Left renal pelvis (tissue), 4 donors: ENCODE results near the gene UBE2E1. TPM values are rescaled to one million over a fixed set of nuclear protein-coding genes. Genes with fewer than 3 reads are reported as not detected.
"Not testable (repeated sequence)": the region's sequence is repeated elsewhere in the genome, so short reads cannot be mapped to it uniquely, and the experiment has no call there.

Experiments used
- DNase-seq, 4 donors: peaks; one replicate each; pipeline ENCODE4 v3.0.0-alpha.2; 2013; ENCODE audit warnings: low read depth in 4 of 4, low spot score in 3 of 4
- polyA plus RNA-seq, 4 donors: library from polyadenylated mRNA; unstranded; fragments of 120-200 nt; gene quantifications; one replicate each; pipeline ENCODE4 v1.2.1, GENCODE V29; 2013; ENCODE audit not compliant: insufficient read length in 4 of 4

The UBE2E1 gene
- polyA plus RNA-seq, 4 donors: 135 to 173 (median 154) TPM

DNA sequence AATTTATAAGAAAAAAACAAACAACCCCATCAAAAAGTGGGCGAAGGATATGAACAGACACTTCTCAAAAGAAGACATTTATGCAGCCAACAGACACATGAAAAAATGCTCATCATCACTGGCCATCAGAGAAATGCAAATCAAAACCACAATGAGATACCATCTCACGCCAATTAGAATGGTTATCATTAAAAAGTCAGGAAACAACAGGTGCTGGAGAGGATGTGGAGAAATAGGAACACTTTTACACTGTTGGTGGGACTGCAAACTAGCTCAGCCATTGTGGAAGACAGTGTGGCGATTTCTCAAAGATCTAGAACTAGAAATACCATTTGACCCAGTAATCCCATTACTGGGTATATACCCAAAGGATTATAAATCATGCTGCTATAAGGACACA lies 106.6 kb downstream of the UBE2E1 start:
- not testable (repeated sequence) for DNase-seq

DNA sequence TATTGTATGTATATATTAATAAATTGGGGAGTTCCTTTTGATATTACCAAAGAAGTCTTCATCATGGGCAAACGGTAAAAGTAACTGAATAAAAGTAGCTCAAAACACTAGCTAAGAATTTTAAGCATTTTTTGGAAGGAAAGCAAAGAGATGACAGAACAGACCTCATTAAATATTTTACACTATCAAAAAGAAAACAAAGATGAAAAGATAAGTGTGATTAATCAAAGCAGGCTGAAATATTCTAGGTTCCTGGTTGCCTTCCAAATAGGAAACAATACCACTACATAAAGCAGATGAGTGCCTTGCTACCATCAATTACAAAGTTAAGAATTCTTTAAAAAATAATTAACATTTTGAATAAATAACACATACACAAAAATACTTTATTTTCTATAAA lies 107.4 kb downstream of the UBE2E1 start:
- DNase-seq: no peak

- DNase-seq: no peak
Measured at GRCh38 chr3:23913873-23914743, 108.4 kb downstream of the UBE2E1 start.

DNA sequence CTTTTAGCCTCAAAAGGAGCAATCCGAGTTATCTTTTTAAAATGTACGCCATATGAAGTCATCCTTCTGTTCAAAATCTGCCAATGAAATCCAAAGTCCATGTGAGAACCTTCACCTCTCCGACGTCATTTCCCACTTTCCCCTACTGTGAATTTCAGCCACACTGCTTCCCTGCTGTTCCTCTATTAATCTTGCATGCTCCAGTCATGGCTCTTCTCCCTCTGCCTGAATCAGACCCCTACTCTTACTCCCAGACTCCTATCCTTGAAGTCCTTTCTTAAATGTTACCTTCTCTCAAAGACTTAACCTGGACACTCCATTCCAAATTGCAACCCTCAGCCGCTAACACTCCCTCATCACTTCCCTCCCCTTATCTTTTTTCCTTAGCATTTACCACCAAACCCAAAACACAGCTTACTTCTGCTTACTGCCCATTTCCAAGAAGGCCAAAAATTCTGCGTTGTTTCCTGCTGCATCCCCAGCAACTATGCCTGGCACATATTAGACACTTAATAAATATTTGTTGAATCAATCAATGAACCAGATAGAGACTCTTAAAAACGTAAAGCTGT lies 109.9 kb downstream of the UBE2E1 start:
- DNase-seq: no peak

DNA sequence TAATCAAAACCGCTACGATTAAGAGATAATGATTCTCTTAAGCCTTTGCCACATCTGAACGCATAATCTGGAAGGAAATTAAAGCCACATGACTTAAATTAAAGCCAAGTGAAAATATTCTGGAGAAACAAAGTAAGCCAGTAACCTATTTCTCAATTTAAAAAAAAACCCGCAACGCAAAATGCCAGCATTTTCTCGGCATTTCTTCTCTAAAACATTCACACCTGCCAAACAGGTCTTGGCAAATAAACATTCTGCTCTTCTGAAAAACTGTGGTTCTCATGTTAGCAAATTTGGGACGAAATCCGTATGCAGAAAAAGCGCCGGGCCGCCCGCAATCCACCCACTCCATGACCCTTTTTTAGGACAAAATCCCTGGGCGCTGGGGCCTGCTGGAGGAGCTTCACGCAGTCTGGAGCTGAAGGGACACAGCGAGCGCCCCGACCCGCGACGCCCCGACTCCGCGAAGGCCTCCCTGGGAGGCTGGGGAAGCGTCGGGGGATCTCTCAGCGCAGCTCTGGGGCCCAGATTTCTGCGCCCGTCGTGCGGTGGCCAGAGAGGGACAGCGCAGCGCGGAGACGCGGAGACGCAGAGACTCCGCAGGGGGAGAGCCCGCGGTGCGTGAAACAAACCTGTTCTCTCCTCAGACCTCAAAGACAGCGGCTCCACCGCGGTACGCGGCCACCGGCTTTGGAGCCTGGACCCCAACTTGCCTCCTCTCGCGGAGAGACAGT lies 110.6 kb downstream of the UBE2E1 start:
- no peak for DNase-seq

- DNase-seq: peak; percentile 93 to 95 (median 95)
Measured at GRCh38 chr3:23916886-23917678, 111.3 kb downstream of the UBE2E1 start, which contains the start of the genes NKIRAS1 and RPL15. Gene NKIRAS1, minus strand, starts transcription at chr3:23916990. Its CDS starts 6,086 bp downstream, at chr3:23910904. Gene RPL15, plus strand, starts transcription at chr3:23917132. Its CDS starts 728 bp downstream, at chr3:23917860.

GRCh38 chr3:23917679-23918303 lies 112.0 kb downstream of the UBE2E1 start:
- peak in 3 of 4 donors; percentile 38 to 48 (median 41) for DNase-seq

- not testable (repeated sequence) for DNase-seq
Measured at GRCh38 chr3:23918331-23918730, 112.6 kb downstream of the UBE2E1 start.

DNA sequence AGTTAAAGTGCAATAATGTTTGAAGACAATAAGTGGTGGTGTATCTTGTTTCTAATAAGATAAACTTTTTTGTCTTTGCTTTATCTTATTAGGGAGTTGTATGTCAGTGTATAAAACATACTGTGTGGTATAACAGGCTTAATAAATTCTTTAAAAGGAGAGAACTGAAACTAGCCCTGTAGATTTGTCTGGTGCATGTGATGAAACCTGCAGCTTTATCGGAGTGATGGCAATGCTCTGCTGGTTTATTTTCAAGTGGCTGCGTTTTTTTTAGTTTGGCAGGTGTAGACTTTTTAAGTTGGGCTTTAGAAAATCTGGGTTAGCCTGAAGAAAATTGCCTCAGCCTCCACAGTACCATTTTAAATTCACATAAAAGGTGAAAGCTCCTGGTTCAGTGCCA lies 113.9 kb downstream of the UBE2E1 start:
- no peak for DNase-seq

- DNase-seq: no peak
Measured at GRCh38 chr3:23920151-23920655, 114.4 kb downstream of the UBE2E1 start.

DNA sequence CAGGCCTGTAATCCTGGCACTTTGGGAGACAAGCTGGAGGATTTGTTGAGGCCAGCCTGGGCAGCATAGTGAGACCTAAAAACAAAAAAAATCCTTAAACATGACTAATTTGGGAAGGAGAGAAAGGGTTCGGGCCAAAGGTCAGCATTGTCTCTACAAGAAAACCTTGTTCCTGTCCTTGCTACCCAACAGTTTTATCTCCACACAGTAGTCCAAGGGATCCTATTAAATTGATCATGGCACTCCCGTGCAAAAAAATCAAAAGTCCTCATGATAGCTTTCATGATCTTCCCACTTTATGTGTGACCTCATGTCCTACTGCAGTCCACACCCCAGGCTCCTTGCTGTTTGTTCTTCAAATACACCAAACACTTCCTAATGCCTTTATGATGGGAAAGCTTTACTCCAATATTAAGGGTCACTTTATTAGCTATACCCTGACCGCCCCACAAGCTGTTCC lies 115.3 kb downstream of the UBE2E1 start:
- DNase-seq: no peak

GRCh38 chr3:23923786-23924185 lies 118.0 kb downstream of the UBE2E1 start:
- peak in 2 of 4 donors; percentile 32 to 59 for DNase-seq

GRCh38 chr3:23926246-23926645 lies 120.5 kb downstream of the UBE2E1 start:
- DNase-seq: no peak

DNA sequence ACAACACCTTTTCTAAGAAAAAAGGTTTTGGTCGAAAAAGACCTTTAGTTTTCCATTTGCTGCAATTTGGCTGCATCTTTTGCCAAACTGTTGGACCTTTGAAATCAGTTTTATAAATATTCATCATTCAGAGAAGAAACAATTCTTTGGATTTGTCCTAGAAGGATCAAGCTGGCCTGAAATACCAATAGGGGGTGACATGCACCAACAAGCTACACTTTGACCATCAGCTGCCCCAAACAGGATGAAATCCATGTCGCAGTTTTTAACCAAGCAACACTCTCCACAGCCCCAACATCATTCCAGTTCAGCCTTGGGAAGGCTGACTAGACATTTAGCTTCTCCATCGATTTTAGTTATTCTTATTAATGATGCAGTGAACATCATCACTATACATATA lies 121.0 kb downstream of the UBE2E1 start:
- no peak for DNase-seq

DNA sequence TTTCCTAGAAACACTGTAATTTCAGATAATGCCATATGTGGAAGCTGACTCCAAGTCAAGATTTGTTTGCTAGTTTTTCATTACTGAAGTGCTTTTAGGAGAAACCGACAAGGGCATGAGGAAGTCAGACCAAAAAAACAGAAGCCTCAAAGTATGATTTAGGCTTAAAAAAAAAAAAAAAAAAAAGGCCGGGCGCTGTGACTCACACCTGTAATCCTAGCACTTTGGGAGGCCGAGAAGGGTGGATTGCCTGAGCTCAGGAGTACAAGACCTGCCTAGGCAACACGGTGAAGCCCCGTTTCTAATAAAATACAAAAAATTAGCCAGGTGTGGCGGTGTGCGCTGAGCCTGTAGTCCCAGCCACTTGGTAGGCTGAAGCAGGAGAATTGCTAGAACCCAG lies 122.8 kb downstream of the UBE2E1 start:
- DNase-seq: no peak

GRCh38 chr3:23931597-23931996 lies 125.8 kb downstream of the UBE2E1 start:
- no peak for DNase-seq

- DNase-seq: no peak
Measured at GRCh38 chr3:23932571-23932970, 126.8 kb downstream of the UBE2E1 start.

- DNase-seq: no peak
Measured at GRCh38 chr3:23934253-23934652, 128.5 kb downstream of the UBE2E1 start.

DNA sequence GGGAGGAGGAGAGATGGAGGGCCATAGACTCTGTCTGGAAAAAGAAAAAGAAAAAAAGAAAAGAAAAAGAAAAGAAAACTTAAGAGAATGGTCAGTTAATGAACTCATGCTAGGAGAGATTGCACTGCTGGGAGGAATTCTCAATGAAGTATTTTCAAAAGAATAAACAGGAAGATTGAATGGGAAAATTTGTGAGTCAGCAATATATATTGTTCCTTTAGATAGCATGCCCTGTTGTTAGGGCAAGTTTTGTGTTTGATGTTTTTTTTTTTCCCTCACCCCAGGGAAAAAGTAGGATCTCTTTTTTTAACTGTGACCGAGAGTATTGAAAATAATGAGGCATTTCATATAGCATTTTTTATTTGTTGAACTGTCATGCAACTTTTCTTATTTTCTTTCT lies 131.5 kb downstream of the UBE2E1 start:
- no peak for DNase-seq

- no peak for DNase-seq
Measured at GRCh38 chr3:23938688-23939087, 132.9 kb downstream of the UBE2E1 start.
